Chondrocyte (in vitro differentiated cells): Measurements from ENCODE around the gene MAST3. TPM values are rescaled to one million over a fixed set of nuclear protein-coding genes. Genes with fewer than 3 reads are reported as not detected.

Source experiments
- DNase-seq: peaks from one replicate; pipeline ENCODE4 v3.0.0; 2021; ENCODE audit warnings: mixed read lengths, low spot score
- H3K27ac Mint-ChIP-seq: one replicate; pipeline ENCODE4 v1.8.0; 2021; ENCODE audit warnings: mild to moderate bottlenecking, moderate library complexity, mixed read lengths; ENCODE audit not compliant: unreplicated experiment
- H3K27me3 Mint-ChIP-seq: 2 replicates; pipeline ENCODE4 v1.8.0; 2021; ENCODE audit warnings: low read depth, mixed read lengths
- H3K36me3 Mint-ChIP-seq: 2 replicates; pipeline ENCODE4 v1.8.0; 2021; ENCODE audit warnings: low read depth, mixed read lengths
- H3K4me1 Mint-ChIP-seq: 2 replicates; pipeline ENCODE4 v1.8.0; 2021; ENCODE audit warnings: low read depth, mild to moderate bottlenecking, mixed read lengths
- H3K4me3 Mint-ChIP-seq: one replicate; pipeline ENCODE4 v1.8.0; 2021; ENCODE audit warnings: mild to moderate bottlenecking, moderate library complexity, mixed read lengths; ENCODE audit not compliant: unreplicated experiment
- H3K9me3 Mint-ChIP-seq: 2 replicates; pipeline ENCODE4 v1.8.0; 2021; ENCODE audit warnings: low read depth, mixed read lengths
- CTCF ChIP-seq: fragments of 200-600 bp; sonication (generic); IDR thresholded peaks from 2 replicates; pipeline ENCODE4 v1.5.0; 2021; ENCODE audit warnings: antibody characterized with exemption, mild to moderate bottlenecking, moderate library complexity
- total RNA-seq: library from RNA; stranded (reverse); gene quantifications from 3 replicates; pipeline ENCODE4 v1.2.1, GENCODE V29; 2021

The MAST3 gene
- total RNA-seq, 1 donor from 2014 or later, result 10.1 TPM

DNA sequence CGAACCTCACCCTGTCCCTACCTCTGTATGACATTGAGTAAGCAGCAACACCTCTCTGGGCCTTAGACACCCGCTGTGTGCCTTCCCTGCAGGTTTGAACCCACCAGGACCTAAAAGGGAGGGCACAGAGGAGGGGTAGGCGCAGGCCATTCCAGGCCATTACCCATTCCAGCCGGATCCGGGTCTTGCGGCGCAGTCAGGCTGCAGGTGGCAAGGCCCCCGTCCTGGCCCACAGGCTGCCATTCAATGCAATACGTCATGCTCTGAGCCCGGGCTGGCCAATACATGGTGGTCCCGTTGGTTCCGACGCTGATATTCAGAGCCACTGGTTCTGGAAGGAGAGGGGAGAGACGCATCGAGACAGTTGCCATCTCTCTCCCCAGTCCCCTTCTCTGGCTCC lies 28.2 kb upstream of the MAST3 start:
- Mint-ChIP-seq H3K36me3 (no peaks in the 10 kb centered on the region), H3K27me3 (peaks cover 2% of the 10 kb centered on the region), H3K4me1 (no peaks in the 10 kb centered on the region), H3K27ac (no peak overlapping the region), H3K4me3 (no peak overlapping the region), H3K9me3 (no peaks in the 10 kb centered on the region)
- DNase-seq, result no peak
- no peak for TF ChIP-seq CTCF

DNA sequence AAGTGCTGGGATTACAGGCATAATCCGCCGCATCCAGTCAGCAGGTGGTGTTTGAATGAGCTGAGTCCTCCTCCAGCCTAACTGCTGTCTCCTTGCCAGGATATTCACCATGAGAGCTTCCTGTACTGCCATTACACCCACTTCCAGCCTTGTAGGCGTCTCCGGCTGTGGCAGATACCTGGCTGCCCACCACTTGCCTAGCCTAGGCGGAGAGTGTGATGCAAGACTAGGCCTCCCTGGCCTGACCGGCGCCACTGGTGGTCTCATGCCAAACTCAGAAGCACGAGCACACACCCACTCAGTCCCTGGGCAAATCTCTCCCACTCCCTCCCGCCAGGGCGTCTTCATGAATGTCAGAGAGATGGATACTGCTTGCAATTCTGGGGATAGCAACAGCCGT lies 27.4 kb upstream of the MAST3 start:
- Mint-ChIP-seq H3K9me3 (no peaks in the 10 kb centered on the region), H3K27ac (no peak overlapping the region), H3K36me3 (no peaks in the 10 kb centered on the region), H3K27me3 (peaks cover 2% of the 10 kb centered on the region), H3K4me3 (no peak overlapping the region), H3K4me1 (no peaks in the 10 kb centered on the region)
- DNase-seq, result no peak
- TF ChIP-seq CTCF, result no peak

- no peak for DNase-seq
- Mint-ChIP-seq H3K36me3 (no peaks in the 10 kb centered on the region), H3K4me1 (no peaks in the 10 kb centered on the region), H3K27ac (no peak overlapping the region), H3K9me3 (no peaks in the 10 kb centered on the region), H3K27me3 (peaks cover 2% of the 10 kb centered on the region), H3K4me3 (no peak overlapping the region)
- no peak for TF ChIP-seq CTCF
These were observed 25.2 kb upstream of the MAST3 start for GRCh38 chr19:18072335-18072734.

DNA sequence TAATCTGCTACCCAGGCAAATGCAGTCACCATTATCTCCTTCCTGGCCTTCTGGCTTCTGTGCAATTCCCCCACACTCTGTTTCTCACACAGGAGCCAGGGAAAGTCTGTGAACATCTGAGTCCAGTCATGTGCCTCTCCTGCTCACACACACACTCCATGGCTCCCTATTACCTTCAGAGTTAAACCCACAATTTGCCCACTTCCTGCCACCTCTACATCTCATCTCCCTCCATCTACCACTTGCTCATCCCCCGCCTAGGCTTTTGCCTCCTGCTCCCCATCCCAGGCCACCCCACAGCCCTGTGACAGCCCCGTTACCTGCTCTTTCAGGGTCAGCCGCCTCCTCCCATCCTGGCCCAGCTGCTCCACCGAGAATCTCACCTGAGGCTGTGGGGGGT lies 24.4 kb upstream of the MAST3 start:
- H3K4me1 Mint-ChIP-seq, result no peaks in the 10 kb centered on the region

DNA sequence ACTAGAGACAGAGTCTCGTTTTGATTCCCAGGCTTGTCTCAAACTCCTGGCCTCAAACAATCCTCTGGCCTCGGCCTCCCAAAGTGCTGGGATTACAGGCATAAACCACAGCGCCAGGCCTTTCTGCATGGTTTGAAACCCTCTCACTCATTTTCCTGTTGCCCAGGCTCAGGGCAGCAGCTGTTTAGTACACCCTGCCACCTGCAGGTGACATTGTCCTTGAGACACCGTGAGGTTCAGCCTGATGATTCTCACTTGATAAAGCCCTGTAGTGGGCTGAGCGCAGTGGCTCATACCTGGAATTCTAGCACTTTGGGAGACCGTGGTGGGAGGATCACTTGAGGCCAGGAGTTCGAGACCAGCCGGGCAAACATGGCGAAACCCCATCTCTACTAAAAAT lies 23.4 kb upstream of the MAST3 start:
- no peaks in the 10 kb centered on the region for H3K4me1 Mint-ChIP-seq
- peaks cover 2% of the 10 kb centered on the region for H3K27me3 Mint-ChIP-seq
- peak; percentile 18 for TF ChIP-seq CTCF
- DNase-seq, result no peak
- H3K9me3 Mint-ChIP-seq, result no peaks in the 10 kb centered on the region
- H3K36me3 Mint-ChIP-seq, result no peaks in the 10 kb centered on the region
- H3K27ac Mint-ChIP-seq, result no peak overlapping the region
- H3K4me3 Mint-ChIP-seq, result no peak overlapping the region

More for the DNA sequence above, 24.4 kb upstream of the MAST3 start:
- TF ChIP-seq CTCF, result no peak
- Mint-ChIP-seq H3K27ac (no peak overlapping the region), H3K9me3 (no peaks in the 10 kb centered on the region), H3K27me3 (peaks cover 3% of the 10 kb centered on the region), H3K4me3 (no peak overlapping the region), H3K36me3 (no peaks in the 10 kb centered on the region)
- no peak for DNase-seq
